T-helper 9 cell (primary cell): ENCODE results near the gene REN.

Source experiments
- DNase-seq: peaks from one replicate; pipeline ENCODE4 v3.0.0-alpha.2; 2020

REN gene

GRCh38 chr1:204130981-204131892 lies 34.9 kb downstream of the REN start:
- no peak for DNase-seq

- no peak for DNase-seq
Measured at GRCh38 chr1:204130178-204130577, 36.0 kb downstream of the REN start.

- peak; percentile 53 for DNase-seq
Measured at GRCh38 chr1:204128964-204129896, 36.9 kb downstream of the REN start.

DNA sequence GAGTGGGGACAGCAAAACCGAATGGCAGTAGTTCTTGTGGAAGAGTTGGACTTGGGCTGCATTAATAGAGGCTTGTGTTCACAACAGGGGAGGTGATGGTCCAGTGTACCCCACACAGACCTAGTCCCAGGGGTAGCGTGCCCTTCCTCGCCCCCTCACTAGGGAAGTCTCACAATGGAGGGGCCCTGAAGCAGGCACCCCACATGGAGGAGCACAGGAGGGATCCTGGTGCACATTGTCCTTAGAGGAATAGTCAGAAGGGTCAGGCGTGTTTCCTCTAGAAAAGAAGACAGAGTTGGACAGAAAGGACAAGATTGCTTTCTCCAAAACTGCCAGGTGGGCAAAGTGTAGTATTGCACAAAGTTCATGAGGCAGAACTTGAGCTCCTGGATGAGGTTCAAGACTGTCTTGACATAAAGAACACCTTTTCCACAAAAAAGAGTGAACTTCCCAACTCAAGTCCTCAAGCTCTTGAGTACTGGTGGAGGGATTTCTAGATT lies 37.6 kb downstream of the REN start:
- no peak for DNase-seq

DNA sequence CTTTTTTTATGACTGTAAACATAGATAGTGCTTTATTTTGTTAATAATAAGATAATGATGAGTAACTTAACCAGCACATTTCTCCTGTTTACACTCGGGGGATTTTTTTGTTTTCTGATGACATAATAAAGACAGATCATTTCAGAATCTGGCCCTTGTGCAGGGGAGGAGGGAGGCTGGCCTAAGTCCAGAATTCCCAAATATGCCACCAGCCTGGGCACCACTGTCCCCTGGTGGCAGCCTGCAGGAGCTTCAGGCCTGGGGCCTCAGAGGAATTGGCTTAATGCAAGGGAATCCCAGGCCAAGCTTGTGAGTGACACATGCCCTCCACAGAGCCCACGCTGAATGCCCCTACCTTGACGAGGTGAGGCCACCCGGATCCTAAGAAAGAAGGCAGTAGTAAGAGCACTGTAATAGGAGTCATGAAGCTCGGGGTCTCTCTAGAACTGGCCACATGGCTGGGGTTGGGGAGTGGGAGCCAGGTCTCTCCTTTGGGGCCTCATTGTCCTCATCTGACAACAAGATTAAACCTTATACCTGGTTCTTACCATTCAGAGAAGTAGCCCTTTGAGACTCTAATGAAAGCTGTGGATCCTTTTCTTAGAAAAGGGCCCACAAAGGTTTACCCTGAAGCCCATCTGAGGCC lies 38.4 kb downstream of the REN start:
- DNase-seq = no peak

DNA sequence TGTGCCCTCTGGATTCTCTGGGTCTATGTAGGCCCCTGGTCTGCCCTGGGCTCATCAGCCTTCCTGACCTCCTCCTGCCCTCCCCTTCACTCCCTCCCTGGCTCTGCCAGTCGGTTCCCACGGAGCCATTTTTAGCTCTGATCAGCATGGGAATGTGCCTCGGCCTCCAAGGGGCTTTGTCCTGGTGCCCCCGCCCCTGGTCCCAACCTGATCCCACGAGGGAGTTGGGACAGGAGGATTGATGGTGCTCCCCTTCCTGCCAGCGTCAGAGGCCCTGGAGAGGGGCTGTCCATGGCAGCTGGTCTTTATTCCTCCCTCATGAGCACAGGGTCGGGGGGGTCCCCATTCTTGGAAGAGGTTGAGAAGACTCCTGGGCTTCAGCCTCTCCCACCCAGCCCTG lies 39.2 kb downstream of the REN start:
- no peak for DNase-seq

GRCh38 chr1:204126386-204126785 lies 39.8 kb downstream of the REN start:
- no peak for DNase-seq

DNA sequence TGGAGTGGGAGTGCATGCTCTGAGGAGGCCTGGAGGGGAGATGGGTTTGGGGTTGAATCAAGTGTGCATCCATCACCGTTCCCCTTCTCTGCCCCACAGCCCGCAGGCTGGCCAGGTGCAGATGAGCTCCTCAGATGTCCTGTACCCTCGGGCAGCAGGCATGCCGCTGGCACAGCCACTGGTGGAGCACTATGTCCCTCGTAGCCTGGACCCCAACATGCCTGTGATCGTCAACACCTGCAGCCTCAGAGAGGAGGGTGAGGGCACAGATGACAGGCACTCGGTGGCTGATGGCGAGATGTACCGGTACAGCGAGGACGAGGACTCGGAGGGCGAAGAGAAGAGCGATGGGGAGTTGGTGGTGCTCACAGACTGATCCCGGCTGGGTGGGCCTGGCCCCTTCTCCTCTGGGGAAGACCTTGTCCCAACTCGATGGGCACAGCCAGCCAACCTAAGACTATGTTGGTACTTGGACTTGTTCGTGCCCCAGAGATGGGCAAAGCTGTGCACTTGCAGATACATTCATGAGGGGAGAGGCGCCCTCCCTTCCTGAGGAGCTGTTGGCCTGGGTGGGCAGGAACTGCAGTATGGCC lies 40.3 kb downstream of the REN start:
- DNase-seq = no peak

DNA sequence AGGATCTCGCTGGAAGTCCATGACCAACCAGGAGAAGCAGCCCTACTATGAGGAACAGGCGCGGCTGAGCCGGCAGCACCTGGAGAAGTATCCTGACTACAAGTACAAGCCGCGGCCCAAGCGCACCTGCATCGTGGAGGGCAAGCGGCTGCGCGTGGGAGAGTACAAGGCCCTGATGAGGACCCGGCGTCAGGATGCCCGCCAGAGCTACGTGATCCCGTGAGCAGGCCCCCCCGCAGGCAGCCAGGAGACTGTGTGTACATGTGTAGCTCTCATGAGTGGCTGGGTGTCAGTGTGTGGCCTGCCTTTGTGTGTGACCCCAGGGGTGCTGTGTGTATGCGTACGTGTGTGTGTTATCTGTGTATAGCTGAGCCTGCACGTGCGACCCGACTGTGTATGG lies 41.5 kb downstream of the REN start:
- DNase-seq = no peak

GRCh38 chr1:204123376-204123775 lies 42.8 kb downstream of the REN start:
- DNase-seq = no peak

DNA sequence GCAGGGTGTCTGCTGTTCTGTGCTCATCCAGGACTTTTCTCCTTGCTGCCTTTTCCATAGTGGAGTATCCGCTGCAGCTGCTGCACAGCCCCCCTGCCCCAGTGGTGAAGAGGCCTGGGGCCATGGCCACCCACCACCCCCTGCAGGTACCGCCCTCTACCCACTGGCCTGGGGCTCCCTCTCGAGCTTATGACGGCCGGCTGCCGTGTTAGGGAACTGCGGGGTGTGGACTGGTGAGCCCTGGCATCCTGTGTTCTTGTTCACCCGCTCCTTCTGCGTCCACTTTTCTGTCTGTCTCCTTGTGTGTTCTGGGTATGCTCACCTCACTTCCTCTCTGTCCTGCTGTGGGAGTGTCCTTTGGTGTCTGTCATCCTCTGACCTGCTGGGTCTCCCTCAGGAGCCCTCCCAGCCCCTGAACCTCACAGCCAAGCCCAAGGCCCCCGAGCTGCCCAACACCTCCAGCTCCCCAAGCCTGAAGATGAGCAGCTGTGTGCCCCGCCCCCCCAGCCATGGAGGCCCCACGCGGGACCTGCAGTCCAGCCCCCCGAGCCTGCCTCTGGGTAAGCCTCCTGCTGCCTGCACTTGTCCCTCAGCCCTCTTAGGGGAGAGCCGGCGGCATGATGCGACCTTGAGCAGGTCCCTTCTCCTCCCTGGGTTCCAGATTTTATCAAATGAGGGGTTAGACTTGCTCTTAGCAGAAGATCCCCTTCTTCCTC lies 44.1 kb downstream of the REN start:
- DNase-seq = no peak

GRCh38 chr1:204116539-204116938 lies 49.6 kb downstream of the REN start:
- DNase-seq = no peak

GRCh38 chr1:204115116-204115515 lies 51.0 kb downstream of the REN start:
- no peak for DNase-seq

DNA sequence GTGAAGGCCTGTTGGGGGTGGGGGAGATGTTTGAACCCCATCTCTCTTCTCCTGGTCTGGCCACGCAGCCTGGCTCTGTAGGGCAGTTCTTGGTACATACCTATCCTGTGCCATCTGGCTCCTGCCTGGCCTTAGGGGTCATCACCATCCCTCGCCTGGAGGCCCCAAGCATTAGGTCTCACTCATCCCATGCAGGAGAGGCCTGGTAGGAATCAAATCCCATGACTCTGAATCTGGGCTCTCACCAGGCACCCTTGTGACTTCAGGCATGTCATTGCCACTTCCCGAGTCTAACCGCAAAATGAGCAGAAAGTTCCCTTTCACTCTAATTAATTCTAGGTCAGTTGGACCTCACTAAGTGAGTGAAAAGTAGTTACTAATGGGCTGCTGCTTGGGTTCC lies 51.5 kb downstream of the REN start:
- no peak for DNase-seq

- no peak for DNase-seq
Measured at GRCh38 chr1:204113896-204114295, 52.2 kb downstream of the REN start.

DNA sequence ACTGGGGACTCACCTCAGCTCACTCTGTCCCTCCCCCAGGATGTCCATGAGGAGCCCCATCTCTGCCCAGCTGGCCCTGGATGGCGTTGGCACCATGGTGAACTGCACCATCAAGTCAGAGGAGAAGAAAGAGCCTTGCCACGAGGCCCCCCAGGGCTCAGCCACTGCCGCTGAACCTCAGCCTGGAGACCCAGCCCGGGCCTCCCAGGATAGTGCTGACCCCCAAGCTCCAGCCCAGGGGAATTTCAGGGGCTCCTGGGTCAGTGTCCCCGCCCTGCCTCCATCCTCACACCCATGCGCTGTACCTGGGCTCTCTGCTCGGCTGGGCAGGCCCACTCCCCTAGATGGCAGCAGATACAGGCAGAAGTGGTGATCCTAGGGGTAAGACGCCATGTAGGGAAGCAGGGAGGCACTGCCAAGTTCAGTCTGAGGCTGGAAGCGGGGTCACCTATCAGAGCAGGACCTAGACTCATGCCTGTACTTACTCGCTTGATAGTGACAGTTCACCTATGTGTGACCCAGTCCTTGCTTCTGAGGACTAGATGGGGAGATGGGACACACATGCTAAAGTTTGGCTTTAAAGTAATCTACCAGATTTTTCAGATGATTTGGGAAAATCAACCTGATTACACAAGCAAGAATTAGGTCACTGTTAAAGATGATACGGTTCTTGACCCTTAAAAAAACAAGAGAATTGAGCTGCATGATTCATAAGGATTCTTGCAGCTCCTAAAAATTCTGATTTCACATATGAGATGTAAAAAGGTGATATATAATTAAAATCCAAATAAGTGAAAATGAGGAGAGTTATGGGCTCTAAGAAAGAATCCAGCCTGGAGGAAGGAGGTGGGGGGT lies 53.0 kb downstream of the REN start:
- DNase-seq = no peak

DNA sequence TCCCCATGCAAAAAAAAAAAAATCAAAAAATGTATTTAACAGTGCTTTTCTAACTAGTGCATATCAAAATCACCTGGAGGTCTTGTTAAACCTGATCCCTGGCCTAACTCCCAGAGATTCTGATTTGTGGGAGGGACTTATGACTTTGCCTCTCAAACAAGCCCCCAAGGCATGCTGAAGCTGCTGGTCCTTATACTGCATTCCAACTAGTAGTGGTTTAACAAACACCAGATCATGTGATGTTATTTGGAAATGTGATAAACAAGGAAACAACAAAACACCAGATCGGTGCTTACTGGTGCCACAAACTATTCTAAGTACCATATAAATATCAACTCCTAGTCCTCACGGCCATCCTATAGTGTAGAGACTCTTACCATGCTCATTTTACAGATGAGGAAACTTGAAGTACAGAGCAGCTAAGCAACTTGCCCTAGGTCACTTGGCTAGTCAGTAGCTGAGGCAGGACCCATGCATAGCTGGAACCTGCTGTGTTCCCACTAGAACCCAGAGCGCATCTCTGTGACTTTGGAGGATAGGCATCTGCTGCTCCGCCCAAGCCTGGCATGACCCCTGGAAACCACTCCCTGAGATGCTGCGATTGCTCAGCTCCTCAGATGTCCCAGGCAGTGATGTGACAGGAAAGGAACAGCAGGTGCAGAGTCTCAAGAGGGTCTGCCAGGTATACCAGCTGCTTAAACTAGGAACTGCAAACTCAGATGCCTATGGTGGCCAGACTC lies 55.1 kb downstream of the REN start:
- DNase-seq = no peak

GRCh38 chr1:204108312-204109141 lies 57.6 kb downstream of the REN start:
- no peak for DNase-seq

DNA sequence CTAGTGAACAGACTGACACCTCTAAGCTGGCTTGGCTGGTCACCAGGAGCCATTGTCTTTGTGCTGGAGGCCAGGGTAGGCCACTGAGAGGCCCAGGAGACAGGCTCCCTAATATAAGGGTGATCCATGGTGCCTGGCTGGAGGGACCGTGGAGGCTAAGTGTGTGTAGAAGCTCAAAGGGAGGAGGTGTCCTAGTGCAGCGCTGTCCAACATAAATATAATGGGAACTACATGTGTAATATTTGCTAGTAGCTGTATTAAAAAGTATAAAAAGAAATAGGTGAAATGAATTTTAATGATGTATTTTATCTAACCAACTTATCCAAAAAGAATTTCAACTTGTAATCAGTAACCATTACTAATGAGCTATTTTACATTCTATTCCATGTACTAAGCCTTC lies 58.2 kb downstream of the REN start:
- DNase-seq = no peak
